ENCODE data around the gene EID2B. TPM values are rescaled to one million over a fixed set of nuclear protein-coding genes. Genes with fewer than 3 reads are reported as not detected.

The EID2B gene
- total and polyA plus RNA-seq, 9 of the 15 experiments (the other 6 are each of a cell fraction or from before 2014, with no cell fraction given): 2.8 to 8.8 (median 4.8) TPM

DNA sequence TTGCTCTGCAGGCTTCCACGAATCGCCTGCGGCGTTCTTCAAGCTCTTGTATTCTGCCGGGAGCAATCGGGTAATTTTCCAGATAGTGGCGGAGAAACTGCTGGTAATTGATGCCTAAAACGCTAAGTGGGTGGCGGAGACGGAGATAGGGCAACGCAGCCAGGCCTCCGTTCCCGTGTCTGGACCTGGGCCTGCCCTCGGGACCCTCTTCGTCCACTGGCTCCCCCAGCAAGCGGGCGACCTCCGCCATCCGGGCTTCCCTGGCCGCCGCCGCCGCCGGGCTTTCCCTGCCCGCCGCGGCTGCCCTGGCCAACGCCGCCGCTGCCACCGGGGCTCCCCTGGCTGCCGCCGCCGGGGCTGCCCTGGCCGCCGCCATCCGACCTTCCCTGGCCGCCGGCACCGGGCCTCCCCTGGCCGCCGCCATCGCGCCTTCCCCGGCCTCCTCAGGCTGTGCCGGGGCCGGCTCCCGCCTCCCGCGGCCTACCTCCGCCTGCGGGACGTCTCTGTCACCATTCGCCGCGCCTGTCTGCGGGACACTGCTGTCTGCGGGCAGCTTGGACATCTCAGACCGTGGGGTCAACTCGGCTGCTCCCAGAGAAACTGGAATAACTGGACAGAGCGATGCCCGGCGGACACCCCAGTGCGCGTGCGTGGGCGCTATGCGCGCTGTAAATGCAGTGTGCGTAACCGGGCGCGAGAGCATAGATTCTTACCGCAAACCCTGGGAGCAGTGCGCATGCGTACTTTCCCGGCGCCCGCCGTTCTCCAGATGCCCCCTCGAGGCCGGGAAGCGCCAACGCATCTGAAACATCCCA, 7.1 kb upstream of the EID2B start, which contains the start of gene EID2 (continued):
- TF ChIP-seq E2F1 (CRISPR knock-in tag; IDR thresholded peaks at IDR 0.05): 0 out of 2 replicates have a peak, but pooled peaks have one; percentile 74
- no peak for TF ChIP-seq THAP7 (CRISPR knock-in tag; IDR thresholded peaks at IDR 0.05)
- no peak for TF ChIP-seq NR2C1 (IDR thresholded peaks at IDR 0.05)
- TF ChIP-seq NR2C1 (tag; IDR thresholded peaks at IDR 0.05): no peak
- no peak for TF ChIP-seq JUNB (CRISPR knock-in tag; conservative IDR thresholded peaks at IDR 0.05)
- TF ChIP-seq ERF (CRISPR knock-in tag; IDR thresholded peaks at IDR 0.05): peak; percentile 88; the same call in 1 of the 2 replicates
- TF ChIP-seq, protein P1, sequence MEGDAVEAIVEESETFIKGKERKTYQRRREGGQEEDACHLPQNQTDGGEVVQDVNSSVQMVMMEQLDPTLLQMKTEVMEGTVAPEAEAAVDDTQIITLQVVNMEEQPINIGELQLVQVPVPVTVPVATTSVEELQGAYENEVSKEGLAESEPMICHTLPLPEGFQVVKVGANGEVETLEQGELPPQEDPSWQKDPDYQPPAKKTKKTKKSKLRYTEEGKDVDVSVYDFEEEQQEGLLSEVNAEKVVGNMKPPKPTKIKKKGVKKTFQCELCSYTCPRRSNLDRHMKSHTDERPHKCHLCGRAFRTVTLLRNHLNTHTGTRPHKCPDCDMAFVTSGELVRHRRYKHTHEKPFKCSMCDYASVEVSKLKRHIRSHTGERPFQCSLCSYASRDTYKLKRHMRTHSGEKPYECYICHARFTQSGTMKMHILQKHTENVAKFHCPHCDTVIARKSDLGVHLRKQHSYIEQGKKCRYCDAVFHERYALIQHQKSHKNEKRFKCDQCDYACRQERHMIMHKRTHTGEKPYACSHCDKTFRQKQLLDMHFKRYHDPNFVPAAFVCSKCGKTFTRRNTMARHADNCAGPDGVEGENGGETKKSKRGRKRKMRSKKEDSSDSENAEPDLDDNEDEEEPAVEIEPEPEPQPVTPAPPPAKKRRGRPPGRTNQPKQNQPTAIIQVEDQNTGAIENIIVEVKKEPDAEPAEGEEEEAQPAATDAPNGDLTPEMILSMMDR (IDR thresholded peaks at IDR 0.05 in 2 of 3, conservative IDR thresholded peaks at IDR 0.05 in 1 of 3; ENCODE audit: insufficient read depth in 2 of 3, low read depth in 1 of 3, low read length in 3 of 3): peak; percentile 81 to 91 (median 91)
- TF ChIP-seq HIVEP1 (CRISPR knock-in tag; IDR thresholded peaks at IDR 0.05): no peak
- no peak for TF ChIP-seq NFE2 (IDR thresholded peaks at IDR 0.05; ENCODE audit: low read depth)
- TF ChIP-seq CXXC5 (CRISPR knock-in tag; IDR thresholded peaks at IDR 0.05): peak; percentile 90
- TF ChIP-seq GMEB1 (CRISPR knock-in tag; IDR thresholded peaks at IDR 0.05): peak; percentile 77
- TF ChIP-seq SUPT5H (IDR thresholded peaks at IDR 0.05): peak; percentile 77
- TF ChIP-seq, protein P2, sequence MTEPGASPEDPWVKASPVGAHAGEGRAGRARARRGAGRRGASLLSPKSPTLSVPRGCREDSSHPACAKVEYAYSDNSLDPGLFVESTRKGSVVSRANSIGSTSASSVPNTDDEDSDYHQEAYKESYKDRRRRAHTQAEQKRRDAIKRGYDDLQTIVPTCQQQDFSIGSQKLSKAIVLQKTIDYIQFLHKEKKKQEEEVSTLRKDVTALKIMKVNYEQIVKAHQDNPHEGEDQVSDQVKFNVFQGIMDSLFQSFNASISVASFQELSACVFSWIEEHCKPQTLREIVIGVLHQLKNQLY (CRISPR knock-in tag; conservative IDR thresholded peaks at IDR 0.05): peak in 1 of 2 experiments; percentile 74; a peak in 1 of 4 replicates
- TF ChIP-seq PHB2 (IDR thresholded peaks at IDR 0.05; ENCODE audit: low read depth): no peak
- peak; percentile 82 for TF ChIP-seq TBP (optimal IDR thresholded peaks at IDR 0.05; ENCODE audit: low read depth, low read length)
- TF ChIP-seq ZNF121 (CRISPR knock-in tag; conservative IDR thresholded peaks at IDR 0.05): 0 out of 2 replicates have a peak, but pooled peaks have one; percentile 6
- TF ChIP-seq FOXP1 (CRISPR knock-in tag; IDR thresholded peaks at IDR 0.05): no peak
- 0 out of 2 replicates have a peak, but pooled peaks have one; percentile 39 for TF ChIP-seq NR1H2 (CRISPR knock-in tag; IDR thresholded peaks at IDR 0.05)
- TF ChIP-seq CREM (IDR thresholded peaks at IDR 0.05; ENCODE audit: low read depth): peak; percentile 65
- TF ChIP-seq GATAD2B (IDR thresholded peaks at IDR 0.05; ENCODE audit: borderline replicate concordance): peak; percentile 74
- TF ChIP-seq HDAC1 (IDR thresholded peaks at IDR 0.05): 0 out of 4 replicates have a peak, but pooled peaks of 1 of the 2 experiments have one; percentile 48
